GM19238 (cell line): ENCODE measurements around the gene HYAL2.
A peak's percentile ranks its signal among the peaks of the same experiment; 100 is the strongest.

Source experiments
- DNase-seq: peaks from one replicate; pipeline ENCODE4 v3.0.0; 2011; ENCODE audit warnings: low spot score; ENCODE audit not compliant: insufficient read length

Gene HYAL2

DNA sequence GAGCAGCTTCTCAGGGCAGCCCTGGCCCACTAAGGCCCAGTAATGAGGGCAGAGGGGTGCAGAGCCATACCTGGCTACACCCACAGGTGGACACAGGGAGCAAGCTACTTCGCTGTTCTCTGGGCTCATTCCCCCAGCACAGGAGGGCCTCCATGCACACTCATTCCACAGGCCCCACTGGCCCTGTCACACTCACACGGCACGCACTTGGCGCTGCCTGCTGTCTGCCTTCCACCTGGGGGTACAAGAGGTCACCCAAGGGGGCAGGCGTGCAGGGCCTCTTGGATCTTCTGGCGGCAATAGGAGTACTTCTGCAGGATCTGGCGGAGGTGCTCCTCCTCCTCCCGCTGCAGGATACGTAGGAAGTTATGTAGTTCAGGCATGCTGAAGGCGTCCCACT lies 7.8 kb upstream of the HYAL2 start:
- DNase-seq, result no peak

DNA sequence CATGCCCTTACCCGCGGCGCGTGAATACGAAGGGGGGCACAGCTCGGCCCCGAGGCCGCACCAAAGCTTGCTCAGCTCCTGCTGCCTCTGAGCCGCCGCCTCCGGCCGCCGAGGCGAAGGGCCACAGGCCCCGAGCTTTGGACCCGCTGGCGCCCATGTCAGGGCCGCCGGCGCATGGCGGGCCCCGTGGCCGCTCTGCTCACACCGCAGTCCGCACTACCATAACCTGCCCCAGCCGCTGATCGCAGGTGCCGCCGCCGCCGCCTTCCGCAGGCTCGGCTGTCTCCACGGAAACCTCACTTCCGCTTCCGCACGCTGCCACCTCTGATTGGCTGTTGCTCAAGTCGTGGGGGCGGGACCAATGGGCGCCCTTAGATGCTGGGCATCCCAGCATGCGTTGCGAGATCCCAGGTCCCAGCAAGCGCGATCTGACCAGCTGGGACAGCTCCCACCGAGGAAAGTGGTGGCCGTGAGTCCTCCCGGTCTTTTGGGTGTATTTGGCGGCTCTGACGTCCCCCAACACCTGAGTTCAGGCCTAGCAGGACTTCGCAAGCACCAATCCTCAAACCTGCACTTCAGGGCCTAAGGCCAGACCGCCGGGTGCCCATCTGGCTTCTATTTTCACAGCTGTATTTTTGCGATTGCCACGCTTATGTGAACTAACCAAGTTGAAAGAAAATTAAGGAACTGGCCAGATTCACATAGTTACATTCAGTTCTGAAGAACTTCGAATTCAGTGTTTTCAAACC lies 5.6 kb upstream of the HYAL2 start, which contains the start of gene TUSC2:
Gene TUSC2, minus strand, starts transcription at position 281 of the 749 bp plus-strand sequence. Its CDS starts 124 bp downstream, at position 157.
- peak; percentile 96 for DNase-seq

DNA sequence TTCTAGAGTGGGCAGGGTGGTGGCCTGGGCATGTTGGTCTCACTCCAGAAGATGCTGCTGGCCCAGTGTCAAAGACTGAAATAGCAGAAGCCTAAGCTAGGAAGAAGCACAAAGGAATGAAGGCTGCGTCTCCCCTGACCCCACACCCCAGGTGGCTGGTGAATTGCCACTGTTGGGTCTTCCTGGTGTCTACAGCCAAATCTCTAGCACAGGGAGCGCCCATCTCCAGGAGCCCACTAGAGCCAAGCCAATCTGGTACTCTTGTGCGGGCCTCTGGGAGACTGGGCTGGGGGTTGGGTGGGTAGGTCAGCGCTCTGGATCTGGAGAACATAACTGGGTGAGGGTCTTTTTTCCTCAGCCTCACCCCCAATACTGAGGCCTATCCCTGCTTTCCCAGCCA lies 4.6 kb upstream of the HYAL2 start:
- DNase-seq, result no peak

DNA sequence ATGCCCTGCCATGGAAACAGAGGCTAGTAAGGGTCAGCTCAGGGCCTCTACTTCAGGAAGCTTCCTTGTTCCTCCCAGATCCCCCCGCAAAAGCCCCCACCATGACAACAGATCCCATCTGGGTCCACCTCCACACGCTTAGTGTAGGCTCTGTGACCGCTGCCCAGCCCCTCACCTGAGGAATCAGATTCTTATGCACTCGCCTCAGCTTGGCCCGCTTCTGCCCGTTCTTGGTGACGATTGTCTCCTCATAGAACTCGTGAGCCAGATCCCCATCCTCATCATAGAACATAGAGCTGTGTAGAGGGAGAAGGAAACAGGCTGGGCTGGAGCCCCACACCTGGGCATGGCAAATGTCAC lies 3.6 kb upstream of the HYAL2 start:
- DNase-seq, result no peak

DNA sequence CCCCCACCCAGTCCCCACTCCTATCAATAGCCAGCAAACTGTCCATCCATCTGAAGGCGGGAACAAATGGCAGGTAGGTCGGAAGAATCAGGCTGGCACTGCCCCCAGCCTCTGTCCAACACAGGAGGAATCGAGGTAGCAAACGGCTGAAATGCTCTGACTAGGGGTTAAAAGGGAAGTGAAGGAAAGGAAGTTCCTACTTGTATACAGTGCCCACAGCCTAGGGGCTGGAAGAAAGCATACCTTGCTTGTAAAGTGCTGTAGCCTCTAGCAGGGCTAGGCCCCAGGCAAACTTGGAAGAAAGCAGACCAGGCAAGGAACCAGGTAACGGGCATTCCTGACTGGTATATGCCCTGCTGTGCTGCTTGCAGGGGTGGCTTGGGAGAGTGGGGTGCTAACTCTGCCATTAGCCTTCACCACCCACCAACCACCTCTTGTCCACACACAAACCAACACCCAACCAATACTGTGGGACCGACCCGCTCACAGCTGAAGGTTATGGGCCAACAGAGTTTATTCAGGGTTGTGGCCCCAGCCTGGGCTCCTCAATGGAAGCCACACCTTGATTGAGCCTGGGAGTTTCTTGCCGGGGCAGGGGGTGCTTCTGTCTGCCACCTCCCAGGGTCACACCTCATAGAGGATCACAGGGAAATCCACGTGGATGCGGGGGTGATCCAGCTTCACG lies 3.1 kb upstream of the HYAL2 start:
- DNase-seq, result no peak

- no peak for DNase-seq
Observed at GRCh38 chr3:50325113-50325480, 2.6 kb upstream of the HYAL2 start.

GRCh38 chr3:50324351-50325112 lies 2.0 kb upstream of the HYAL2 start:
- DNase-seq, result peak; percentile 53

GRCh38 chr3:50323614-50324199 lies 1.2 kb upstream of the HYAL2 start:
- no peak for DNase-seq

DNA sequence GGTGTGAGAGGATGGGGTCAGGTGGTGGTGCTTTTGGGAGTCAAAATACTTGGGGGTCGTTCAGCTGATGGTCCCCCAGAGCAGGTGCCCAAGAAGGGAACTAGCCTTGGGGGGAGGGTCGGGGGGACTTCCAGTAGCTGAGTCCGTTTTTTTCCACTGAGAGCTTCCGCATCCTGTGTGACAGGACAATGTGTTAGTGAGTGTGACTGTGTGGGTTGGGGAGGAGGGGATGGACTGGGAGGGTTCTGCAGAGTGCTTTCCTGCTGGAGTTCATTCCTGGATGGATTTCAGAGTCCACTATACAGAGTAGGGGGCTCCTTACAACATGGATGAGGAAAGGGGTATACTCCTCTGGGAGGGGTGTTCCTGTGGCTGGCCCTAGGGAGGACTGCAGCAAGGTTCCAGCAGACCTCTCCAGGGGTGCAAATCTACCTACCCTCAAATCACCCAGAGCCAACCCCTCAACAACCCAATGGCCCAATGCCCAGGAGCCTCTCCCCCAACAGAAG lies 601 bp upstream of the HYAL2 start:
- DNase-seq, result no peak

- DNase-seq, result no peak
Observed at GRCh38 chr3:50322115-50322385, 495 bp downstream of the HYAL2 start.

- DNase-seq, result peak; percentile 93
Observed at GRCh38 chr3:50321336-50322114, 1.0 kb downstream of the HYAL2 start.

DNA sequence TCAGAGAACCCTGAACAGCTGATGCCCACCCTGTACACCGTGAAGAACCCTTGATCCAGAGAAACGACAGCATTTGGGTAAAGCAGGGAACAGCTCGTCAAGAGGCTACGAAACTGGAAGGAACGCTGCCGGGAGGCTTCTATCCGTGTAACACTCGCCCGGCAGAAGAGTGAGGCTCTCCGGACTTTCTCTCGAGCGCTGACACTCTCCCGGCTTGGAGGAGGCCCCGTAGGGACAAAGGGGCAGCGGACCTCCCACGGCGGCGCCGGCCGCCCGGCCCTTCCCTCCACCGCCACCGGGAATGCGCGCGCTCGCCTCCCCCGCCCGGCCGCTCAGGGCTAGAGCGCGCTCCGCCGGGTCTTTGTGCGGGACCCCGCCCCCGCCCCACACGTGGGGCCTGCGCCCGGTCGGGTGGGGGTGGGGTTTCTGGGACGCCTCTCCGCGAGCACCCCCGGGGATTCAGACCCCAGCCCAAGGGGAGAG lies 1.7 kb downstream of the HYAL2 start:
- peak; percentile 71 for DNase-seq

DNA sequence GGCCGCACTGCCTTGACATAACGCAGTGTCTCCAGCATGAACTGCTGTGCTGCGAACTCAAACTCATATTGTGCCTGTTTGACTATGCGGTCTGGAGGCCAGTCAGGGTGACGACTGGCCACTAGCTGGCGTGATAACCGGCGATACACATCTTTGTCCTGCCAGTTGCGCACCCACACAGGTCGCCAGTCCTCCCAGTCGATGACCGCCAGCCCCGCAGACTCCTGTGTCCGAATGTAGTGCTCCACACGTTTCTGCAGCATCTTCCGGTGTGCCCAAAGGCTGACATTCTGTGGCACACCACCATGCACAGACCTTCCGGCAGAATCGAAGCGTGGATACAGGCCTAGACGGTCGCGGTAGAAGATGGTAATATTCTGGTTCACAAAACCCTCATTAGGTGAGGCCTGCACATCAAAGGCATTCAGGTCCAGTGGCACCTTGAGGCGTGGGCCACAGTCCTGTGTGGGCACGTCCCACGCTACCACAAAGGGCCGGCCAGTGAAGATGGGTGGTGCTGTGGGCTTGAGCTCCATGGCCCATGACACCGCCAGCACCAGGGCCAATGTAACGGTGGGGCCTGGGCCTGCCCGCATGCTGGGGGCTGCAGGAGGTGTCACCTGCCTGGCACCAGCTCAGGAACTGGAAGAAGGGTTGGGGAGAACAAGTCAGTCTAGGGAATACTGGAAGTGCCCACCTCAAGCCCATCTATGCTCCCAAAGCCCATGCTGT lies 2.5 kb downstream of the HYAL2 start:
- DNase-seq, result no peak

DNA sequence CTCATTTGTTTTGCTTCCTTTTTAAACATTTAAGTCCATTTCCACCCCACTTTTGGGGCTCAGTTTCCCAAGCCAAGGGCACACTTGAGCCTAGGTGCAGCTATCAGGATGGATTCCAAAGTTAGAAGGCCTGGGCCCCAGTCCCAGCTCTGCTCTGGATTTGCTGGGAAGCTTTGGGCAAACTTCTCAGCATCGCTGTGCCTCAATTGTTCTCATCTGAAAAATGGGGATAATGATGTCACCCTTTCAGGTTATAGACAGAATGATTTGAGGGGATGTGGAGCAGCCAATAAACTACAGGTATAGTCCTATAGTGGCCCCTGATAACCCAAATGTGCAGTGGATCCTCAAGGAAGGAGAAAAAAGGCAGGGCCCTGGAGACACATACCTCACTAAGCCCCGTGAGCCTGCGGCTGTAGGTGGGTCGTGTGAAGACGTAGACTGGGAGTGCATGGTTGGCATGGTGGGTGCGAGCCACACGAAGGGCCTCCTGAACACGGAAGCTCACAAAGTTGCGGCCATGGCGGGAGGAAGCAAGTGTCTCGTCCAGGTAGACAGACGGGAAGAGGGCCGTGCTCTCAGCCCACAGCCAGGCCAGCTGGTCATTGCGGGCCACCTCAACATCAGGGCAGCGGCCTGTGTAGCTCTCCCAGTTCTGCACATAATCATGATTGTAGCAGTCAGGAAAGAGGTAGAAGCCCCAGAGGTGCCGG lies 3.2 kb downstream of the HYAL2 start:
- no peak for DNase-seq

DNA sequence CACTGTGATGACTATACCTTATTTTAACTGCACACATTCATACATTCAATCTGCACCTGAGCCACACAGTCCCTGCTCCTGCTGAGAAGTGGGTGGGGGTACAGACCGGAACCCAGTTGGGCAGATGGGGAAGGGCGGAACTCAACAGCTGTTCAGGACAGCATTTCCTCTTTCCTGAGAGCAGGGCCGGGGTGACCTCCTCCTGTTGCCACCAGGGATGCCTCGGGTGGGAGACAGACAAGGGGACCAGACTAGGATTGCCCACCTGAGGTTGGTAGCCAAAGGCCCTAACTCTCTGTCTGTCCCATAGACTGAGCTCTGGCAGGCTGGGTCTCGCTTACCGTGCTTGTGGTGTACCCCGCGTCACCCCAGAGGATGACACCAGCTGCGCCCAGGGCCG lies 3.9 kb downstream of the HYAL2 start:
- DNase-seq, result no peak

DNA sequence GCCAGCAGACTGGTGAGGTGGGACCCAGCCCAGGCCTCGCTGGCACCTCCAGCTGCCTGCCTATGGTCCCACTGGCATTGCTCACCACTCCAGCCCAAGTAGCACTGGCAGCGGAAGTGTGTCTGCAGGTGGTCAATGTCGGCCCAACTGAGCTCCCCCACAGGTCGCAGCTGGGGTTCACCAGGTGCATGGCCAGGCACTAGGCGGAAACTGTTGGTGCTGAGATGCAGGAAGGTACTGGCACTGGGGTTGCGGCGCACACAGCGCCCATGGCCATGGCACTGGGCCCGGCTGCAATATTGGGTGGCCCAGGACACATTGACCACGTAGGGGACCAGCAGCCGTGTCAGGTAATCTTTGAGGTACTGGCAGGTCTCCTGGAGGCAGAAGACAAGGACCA lies 4.4 kb downstream of the HYAL2 start:
- no peak for DNase-seq

GRCh38 chr3:50317300-50317699 lies 5.2 kb downstream of the HYAL2 start:
- DNase-seq, result no peak

- no peak for DNase-seq
Observed at GRCh38 chr3:50316657-50317242, 5.8 kb downstream of the HYAL2 start.

DNA sequence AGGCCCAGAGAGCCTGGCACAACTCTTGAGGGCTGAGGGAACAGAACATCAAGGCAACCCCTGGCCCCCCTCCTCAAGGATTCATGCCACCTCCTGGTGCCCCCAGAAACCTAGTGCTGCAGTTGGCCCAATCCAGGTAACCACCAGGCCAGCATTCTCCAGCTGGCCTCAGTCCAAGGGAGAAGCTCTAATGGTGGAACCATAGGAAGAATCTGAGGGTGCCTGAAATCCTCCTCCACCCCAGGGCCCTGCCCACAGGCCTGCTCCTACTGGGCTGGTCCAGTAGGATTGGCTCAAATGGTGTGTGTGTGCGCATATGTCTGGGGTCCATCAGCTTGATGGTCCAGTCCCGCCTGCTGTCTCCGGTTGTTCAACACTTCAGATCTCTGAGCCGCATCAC lies 7.7 kb downstream of the HYAL2 start:
- no peak for DNase-seq
